ENCODE results near the gene OTOP2.
A peak's percentile ranks its signal among the peaks of the same experiment; 100 is the strongest.
"Not testable (repeated sequence)": the region's sequence is repeated elsewhere in the genome, so short reads cannot be mapped to it uniquely, and the experiment has no call there.

OTOP2 gene

DNA sequence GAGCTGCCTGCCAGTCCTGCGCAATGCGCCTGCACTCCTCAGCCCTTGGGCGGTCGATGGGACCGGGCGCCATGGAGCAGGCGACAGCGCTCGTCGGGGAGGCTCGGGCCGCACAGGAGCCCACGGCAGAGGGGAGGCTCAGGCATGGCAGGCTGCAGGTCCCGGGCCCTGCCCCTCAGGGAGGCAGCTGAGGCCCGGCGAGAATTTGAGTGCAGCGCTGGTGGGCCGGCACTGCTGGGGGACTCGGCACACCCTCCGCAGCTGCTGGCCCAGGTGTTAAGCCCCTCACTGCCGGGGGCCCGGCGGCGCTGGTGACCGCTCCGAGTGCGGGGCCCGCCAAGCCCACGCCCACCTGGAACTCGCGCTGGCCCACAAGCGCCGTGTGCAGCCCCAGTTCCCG lies 17.1 kb upstream of the OTOP2 start (continued):
- TF ChIP-seq ZNF37A (tag by site-specific recombination; IDR thresholded peaks at IDR 0.05) = no peak
- no peak for TF ChIP-seq ZNF433 (tag by site-specific recombination; IDR thresholded peaks at IDR 0.05; ENCODE audit: low read depth)
- TF ChIP-seq, protein P1, sequence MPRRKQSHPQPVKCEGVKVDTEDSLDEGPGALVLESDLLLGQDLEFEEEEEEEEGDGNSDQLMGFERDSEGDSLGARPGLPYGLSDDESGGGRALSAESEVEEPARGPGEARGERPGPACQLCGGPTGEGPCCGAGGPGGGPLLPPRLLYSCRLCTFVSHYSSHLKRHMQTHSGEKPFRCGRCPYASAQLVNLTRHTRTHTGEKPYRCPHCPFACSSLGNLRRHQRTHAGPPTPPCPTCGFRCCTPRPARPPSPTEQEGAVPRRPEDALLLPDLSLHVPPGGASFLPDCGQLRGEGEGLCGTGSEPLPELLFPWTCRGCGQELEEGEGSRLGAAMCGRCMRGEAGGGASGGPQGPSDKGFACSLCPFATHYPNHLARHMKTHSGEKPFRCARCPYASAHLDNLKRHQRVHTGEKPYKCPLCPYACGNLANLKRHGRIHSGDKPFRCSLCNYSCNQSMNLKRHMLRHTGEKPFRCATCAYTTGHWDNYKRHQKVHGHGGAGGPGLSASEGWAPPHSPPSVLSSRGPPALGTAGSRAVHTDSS (tag by site-specific recombination; IDR thresholded peaks at IDR 0.05) = no peak
- no peak for TF ChIP-seq ZNF416 (tag by site-specific recombination; IDR thresholded peaks at IDR 0.05)
- no peak for TF ChIP-seq ZNF747 (tag by site-specific recombination; IDR thresholded peaks at IDR 0.05)
- no peak for TF ChIP-seq ZBTB7A (tag by site-specific recombination; IDR thresholded peaks at IDR 0.05; ENCODE audit: low read depth)

DNA sequence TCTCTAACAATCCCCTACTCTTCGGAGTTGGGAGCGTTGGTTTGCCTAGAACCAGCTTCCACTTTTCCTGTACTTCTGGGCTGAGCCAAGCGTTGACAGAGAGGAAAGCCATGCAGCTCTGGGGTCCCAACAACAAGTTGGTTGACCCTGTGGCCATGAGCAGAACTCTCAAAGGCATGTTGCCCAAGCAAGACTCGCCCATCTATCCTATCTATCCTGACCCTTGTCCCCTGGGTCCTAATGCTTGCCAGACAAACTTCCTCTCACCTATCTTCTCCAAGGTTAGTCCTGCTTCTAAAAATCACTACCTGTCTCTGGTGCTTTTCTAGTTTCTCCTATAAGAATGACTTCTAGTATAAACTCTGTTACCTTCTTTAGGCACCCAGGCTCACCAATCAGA lies 15.0 kb upstream of the OTOP2 start:
- POLR2A ChIA-PET; H3K4me3 ChIP-seq (ENCODE audit: low read depth, low read length); H3K9me3 ChIP-seq (ENCODE audit: control insufficient read depth, insufficient read depth, low read depth, low read length); H3K27ac ChIP-seq (ENCODE audit: extremely low read depth, low read depth, low read length); H3K36me3 ChIP-seq (ENCODE audit: control insufficient read depth in 2 of 2, insufficient read depth in 1 of 2, low read length in 2 of 2); H3K4me1 ChIP-seq (ENCODE audit: control insufficient read depth, insufficient read depth, low read length): not testable (repeated sequence)
- CTCF ChIA-PET = interaction anchor here (1.6 kb wide), 1 partner anchor 15 kb away, joined by 3 read pairs; the partner anchor contains the start of gene OTOP2

DNA sequence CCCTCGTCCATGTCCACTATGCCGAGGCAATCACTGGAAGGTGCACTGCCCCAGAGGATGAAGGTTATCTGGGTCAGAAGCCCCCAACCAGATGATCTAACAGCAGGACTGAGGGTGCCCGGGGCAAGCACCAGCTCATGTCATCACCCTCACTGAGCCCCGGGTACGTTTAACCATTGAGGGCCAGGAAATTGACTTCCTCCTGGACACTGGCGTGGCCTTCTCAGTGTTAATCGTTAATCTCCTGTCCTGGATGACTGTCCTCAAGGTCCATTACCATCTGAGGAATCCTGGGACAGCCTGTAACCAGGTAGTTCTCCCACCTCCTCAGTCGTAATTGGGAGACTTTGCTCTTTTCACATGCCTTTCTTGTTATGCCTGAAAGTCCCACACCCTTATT lies 12.7 kb upstream of the OTOP2 start:
- H3K4me1 ChIP-seq (ENCODE audit: control insufficient read depth, insufficient read depth, low read length); H3K27ac ChIP-seq (ENCODE audit: extremely low read depth, low read depth, low read length); POLR2A ChIA-PET; H3K36me3 ChIP-seq (ENCODE audit: control insufficient read depth in 2 of 2, insufficient read depth in 1 of 2, low read length in 2 of 2); H3K4me3 ChIP-seq (ENCODE audit: low read depth, low read length); H3K9me3 ChIP-seq (ENCODE audit: control insufficient read depth, insufficient read depth, low read depth, low read length): not testable (repeated sequence)
- CTCF ChIA-PET = interaction anchor here (0.6 to 0.8 kb wide), 3 partner anchors 10 to 355 kb away, joined by 3 read pairs; partner anchors contain the start of gene USH1G

DNA sequence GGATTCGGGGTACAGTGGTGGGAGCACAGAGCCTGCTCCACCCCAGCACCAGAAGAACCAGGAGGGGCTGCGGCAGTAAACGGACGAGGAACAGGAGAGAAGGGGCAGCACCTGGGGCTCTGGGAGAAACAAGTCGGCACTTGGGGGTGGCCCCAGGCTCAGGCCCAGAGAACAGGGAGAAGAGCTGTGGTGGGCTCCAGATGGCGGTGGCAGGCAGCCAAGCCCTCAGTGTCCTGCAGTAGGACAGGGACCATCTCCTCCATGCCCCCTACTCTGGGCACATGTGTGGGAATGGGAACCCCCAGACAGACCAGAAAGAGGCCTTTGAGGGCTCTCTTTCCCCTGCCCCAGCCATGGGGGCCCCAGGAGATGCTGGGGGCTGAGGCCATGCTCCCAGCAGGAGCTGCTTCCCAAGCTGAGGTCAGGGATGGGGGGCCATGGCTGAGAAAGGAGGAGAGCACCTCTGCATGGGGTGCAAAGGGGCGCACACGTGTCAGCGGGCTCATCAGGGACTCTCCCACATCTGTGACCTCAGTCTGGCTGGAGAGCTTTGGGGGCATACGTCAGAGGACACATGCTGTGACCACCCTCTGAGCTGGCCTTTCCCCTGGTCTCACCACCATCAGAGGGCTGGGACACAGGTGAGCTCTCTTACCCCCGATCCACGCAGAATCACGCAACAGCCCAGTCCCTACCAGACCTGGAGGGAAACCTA lies 7.8 kb upstream of the OTOP2 start:
- H3K4me3 ChIP-seq (ENCODE audit: low read depth, low read length) = no peak overlapping the region
- POLR2A ChIA-PET = no interaction called here
- H3K9me3 ChIP-seq (ENCODE audit: control insufficient read depth, insufficient read depth, low read depth, low read length) = no peaks in the 10 kb centered on the region
- no peak overlapping the region for H3K27ac ChIP-seq (ENCODE audit: extremely low read depth, low read depth, low read length)
- TF ChIP-seq, protein P2, sequence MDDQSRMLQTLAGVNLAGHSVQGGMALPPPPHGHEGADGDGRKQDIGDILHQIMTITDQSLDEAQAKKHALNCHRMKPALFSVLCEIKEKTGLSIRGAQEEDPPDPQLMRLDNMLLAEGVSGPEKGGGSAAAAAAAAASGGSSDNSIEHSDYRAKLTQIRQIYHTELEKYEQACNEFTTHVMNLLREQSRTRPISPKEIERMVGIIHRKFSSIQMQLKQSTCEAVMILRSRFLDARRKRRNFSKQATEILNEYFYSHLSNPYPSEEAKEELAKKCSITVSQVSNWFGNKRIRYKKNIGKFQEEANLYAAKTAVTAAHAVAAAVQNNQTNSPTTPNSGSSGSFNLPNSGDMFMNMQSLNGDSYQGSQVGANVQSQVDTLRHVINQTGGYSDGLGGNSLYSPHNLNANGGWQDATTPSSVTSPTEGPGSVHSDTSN (CRISPR knock-in tag; IDR thresholded peaks at IDR 0.05) = no peak
- TF ChIP-seq HOXA7 (CRISPR knock-in tag; IDR thresholded peaks at IDR 0.05; ENCODE audit: borderline replicate concordance) = no peak
- no peak for TF ChIP-seq ZEB2 (tag by site-specific recombination; IDR thresholded peaks at IDR 0.05)
- TF ChIP-seq ZNF157 (tag by site-specific recombination; IDR thresholded peaks at IDR 0.05) = no peak
- no peak for TF ChIP-seq BCL11A (tag by site-specific recombination; IDR thresholded peaks at IDR 0.05; ENCODE audit: low read depth)
- no peak for TF ChIP-seq ZNF654 (tag by site-specific recombination; IDR thresholded peaks at IDR 0.05; ENCODE audit: low read depth)
- TF ChIP-seq SCRT1 (tag by site-specific recombination; IDR thresholded peaks at IDR 0.05; ENCODE audit: borderline replicate concordance) = no peak
- peak; percentile 84 for TF ChIP-seq ZIC2 (tag by site-specific recombination; IDR thresholded peaks at IDR 0.05)
- TF ChIP-seq ZNF324 (tag by site-specific recombination; IDR thresholded peaks at IDR 0.05) = no peak
- peak; percentile 36; the same call in 1 of the 2 replicates for TF ChIP-seq GLIS2 (tag by site-specific recombination; IDR thresholded peaks at IDR 0.05)
- TF ChIP-seq KLF10 (tag by site-specific recombination; IDR thresholded peaks at IDR 0.05) = no peak
- no peak for TF ChIP-seq ZNF112 (tag by site-specific recombination; IDR thresholded peaks at IDR 0.05)
- no peak for TF ChIP-seq ZNF621 (tag by site-specific recombination; IDR thresholded peaks at IDR 0.05)
- TF ChIP-seq, protein P3, sequence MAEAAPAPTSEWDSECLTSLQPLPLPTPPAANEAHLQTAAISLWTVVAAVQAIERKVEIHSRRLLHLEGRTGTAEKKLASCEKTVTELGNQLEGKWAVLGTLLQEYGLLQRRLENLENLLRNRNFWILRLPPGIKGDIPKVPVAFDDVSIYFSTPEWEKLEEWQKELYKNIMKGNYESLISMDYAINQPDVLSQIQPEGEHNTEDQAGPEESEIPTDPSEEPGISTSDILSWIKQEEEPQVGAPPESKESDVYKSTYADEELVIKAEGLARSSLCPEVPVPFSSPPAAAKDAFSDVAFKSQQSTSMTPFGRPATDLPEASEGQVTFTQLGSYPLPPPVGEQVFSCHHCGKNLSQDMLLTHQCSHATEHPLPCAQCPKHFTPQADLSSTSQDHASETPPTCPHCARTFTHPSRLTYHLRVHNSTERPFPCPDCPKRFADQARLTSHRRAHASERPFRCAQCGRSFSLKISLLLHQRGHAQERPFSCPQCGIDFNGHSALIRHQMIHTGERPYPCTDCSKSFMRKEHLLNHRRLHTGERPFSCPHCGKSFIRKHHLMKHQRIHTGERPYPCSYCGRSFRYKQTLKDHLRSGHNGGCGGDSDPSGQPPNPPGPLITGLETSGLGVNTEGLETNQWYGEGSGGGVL (tag by site-specific recombination; IDR thresholded peaks at IDR 0.05) = no peak
- no peak for TF ChIP-seq ZNF302 (tag by site-specific recombination; IDR thresholded peaks at IDR 0.05; ENCODE audit: low read depth)
- TF ChIP-seq ZBTB21 (tag by site-specific recombination; IDR thresholded peaks at IDR 0.05) = no peak
- TF ChIP-seq KLF7 (tag by site-specific recombination; IDR thresholded peaks at IDR 0.05; ENCODE audit: borderline replicate concordance) = no peak
- no peak for TF ChIP-seq ZNF23 (tag by site-specific recombination; IDR thresholded peaks at IDR 0.05; ENCODE audit: borderline replicate concordance)
- CTCF ChIA-PET = interaction anchor here (0.8 to 1.5 kb wide), 2 partner anchors 96 to 125 kb away, joined by 3 to 4 read pairs; partner anchors contain the start of gene MRPL58
- no peaks in the 10 kb centered on the region for H3K4me1 ChIP-seq (ENCODE audit: control insufficient read depth, insufficient read depth, low read length)
- peaks cover 0 to 5% of the 10 kb centered on the region in 2 experiments; a peak in 1 of 3 replicates for H3K36me3 ChIP-seq (ENCODE audit: control insufficient read depth in 2 of 2, insufficient read depth in 1 of 2, low read length in 2 of 2)

Measured in HEK293 (cell line).